Measurements from ENCODE around the gene CYTH1.

DNA sequence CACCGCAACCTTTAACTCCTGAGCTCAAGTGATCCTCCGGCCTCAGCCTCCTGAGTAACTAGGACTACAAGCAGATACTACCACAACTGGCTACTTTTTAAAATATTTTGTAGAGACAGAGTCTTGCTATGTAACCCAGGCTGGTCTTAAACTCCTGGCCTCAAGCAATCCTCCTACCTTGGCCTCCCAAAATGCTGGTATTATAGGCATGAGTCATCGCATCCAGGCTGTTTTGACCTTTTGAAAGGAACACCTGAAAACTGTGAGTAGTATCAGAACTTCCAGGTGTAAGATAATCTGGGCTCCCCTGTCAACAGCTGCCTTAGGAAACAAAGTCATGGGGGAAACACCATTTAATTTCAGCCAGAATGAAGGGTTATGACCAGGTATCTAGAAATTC, 77.5 kb downstream of the CYTH1 start:
- TF ChIP-seq, protein P1, sequence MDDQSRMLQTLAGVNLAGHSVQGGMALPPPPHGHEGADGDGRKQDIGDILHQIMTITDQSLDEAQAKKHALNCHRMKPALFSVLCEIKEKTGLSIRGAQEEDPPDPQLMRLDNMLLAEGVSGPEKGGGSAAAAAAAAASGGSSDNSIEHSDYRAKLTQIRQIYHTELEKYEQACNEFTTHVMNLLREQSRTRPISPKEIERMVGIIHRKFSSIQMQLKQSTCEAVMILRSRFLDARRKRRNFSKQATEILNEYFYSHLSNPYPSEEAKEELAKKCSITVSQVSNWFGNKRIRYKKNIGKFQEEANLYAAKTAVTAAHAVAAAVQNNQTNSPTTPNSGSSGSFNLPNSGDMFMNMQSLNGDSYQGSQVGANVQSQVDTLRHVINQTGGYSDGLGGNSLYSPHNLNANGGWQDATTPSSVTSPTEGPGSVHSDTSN (IDR thresholded peaks at IDR 0.05), result no peak
- TF ChIP-seq, protein P2, sequence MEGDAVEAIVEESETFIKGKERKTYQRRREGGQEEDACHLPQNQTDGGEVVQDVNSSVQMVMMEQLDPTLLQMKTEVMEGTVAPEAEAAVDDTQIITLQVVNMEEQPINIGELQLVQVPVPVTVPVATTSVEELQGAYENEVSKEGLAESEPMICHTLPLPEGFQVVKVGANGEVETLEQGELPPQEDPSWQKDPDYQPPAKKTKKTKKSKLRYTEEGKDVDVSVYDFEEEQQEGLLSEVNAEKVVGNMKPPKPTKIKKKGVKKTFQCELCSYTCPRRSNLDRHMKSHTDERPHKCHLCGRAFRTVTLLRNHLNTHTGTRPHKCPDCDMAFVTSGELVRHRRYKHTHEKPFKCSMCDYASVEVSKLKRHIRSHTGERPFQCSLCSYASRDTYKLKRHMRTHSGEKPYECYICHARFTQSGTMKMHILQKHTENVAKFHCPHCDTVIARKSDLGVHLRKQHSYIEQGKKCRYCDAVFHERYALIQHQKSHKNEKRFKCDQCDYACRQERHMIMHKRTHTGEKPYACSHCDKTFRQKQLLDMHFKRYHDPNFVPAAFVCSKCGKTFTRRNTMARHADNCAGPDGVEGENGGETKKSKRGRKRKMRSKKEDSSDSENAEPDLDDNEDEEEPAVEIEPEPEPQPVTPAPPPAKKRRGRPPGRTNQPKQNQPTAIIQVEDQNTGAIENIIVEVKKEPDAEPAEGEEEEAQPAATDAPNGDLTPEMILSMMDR (IDR thresholded peaks at IDR 0.05), result no peak
- no peak for TF ChIP-seq SIN3A (IDR thresholded peaks at IDR 0.05; ENCODE audit: borderline replicate concordance, low read depth, low read length)
- TF ChIP-seq, protein P3, sequence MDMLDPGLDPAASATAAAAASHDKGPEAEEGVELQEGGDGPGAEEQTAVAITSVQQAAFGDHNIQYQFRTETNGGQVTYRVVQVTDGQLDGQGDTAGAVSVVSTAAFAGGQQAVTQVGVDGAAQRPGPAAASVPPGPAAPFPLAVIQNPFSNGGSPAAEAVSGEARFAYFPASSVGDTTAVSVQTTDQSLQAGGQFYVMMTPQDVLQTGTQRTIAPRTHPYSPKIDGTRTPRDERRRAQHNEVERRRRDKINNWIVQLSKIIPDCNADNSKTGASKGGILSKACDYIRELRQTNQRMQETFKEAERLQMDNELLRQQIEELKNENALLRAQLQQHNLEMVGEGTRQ (IDR thresholded peaks at IDR 0.05; ENCODE audit: borderline replicate concordance, low read depth, low read length), result no peak
- no peak for TF ChIP-seq RAD21 (IDR thresholded peaks at IDR 0.05; ENCODE audit: low read length)
- no peak for TF ChIP-seq ELF1 (IDR thresholded peaks at IDR 0.05)
- no peak for TF ChIP-seq FOXM1 (IDR thresholded peaks at IDR 0.05; ENCODE audit: low read depth)
- no peak for TF ChIP-seq POLR2AphosphoS5 (IDR thresholded peaks at IDR 0.05; ENCODE audit: low read depth, low read length)
- TF ChIP-seq EZH2phosphoT487 (IDR thresholded peaks at IDR 0.05; ENCODE audit: borderline replicate concordance, low read depth), result no peak
- no peak for TF ChIP-seq TAF1 (IDR thresholded peaks at IDR 0.05; ENCODE audit: borderline replicate concordance, low read depth, low read length)
- TF ChIP-seq GATA2 (CRISPR knock-in tag; IDR thresholded peaks at IDR 0.05), result no peak
- no peak for TF ChIP-seq EP300 (IDR thresholded peaks at IDR 0.05; ENCODE audit: borderline replicate concordance in 1 of 2, low read depth in 1 of 2, low read length in 1 of 2)
